HG02798 (cell line): ENCODE measurements around the gene ZFC3H1.
A peak's percentile ranks its signal among the peaks of the same experiment; 100 is the strongest.
"Not testable (repeated sequence)": the region's sequence is repeated elsewhere in the genome, so short reads cannot be mapped to it uniquely, and the experiment has no call there.

Source experiments
- ATAC-seq: cut with Tn5 transposase; IDR thresholded peaks from one replicate; pipeline ENCODE4 v1.9.1; 2021; ENCODE audit warnings: mild to moderate bottlenecking; ENCODE audit not compliant: unreplicated experiment, poor library complexity

The ZFC3H1 gene

GRCh38 chr12:71663561-71664410 is at the start of gene ZFC3H1, which contains the start of gene THAP2:
Gene ZFC3H1 (minus strand): TSS chr12:71663848. CDS start chr12:71663610, 238 bp downstream.
Gene THAP2 (plus strand): TSS chr12:71664301. CDS start chr12:71664510, 209 bp downstream.
- ATAC-seq = peak; percentile 93

GRCh38 chr12:71710276-71711125 is 46.9 kb upstream of the ZFC3H1 start:
- ATAC-seq = no peak

GRCh38 chr12:71708658-71709057 is 45.0 kb upstream of the ZFC3H1 start:
- ATAC-seq = no peak

DNA sequence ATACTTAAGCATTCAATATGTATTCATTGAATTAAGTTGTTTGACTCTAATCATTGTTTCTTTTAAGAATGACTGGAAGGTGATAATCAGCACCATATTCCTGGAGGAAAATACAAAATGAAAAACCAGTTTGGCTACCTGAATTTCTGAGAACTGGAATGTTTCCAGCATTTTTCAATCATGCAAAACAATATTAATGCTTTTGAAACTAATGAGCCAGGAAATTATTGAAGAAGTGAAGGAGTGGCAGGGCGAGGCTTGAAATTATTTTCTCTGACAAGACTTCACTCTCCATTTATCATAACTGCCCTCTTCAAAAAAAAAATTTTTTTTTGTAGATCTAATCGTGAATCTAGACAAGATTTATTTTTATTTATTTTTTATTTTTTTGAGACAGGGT is 41.3 kb upstream of the ZFC3H1 start:
- no peak for ATAC-seq

DNA sequence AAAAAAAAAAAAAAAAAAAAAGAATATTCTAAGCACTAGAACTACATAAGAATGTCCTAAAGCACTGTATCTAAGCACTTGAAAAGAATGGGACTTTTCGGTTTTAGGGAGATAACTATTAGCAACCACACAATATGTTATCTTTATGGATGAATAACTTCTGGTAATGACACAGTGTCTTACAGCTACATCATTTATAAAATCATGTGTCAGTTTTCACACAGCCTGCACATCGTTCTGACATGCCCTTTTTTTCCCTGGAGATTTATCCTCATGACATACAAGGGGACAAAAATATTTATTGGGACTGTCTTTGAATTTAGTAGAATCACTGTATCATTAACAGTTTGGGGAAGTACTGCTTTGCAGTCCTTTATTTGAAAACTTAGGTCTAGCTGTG is 39.6 kb upstream of the ZFC3H1 start:
- no peak for ATAC-seq

DNA sequence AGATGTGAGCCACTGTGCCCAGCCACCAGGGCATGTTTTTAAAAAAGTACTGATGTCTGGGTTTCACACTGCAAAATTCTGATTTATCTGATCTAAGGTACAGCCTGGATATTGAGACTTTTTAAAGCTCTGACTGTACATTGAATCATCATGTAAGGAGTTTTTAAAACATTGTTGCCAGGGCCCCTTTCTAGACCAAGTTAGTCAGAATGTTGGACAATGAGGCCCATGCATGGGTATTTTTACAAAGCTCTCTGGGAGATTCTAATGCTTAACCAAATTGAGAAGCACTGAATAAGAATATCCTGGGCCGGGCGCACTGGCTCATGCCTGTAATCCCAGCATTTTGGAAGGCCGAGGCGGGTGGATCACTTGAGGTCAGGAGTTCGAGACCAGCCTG is 38.9 kb upstream of the ZFC3H1 start:
- no peak for ATAC-seq

- ATAC-seq = not testable (repeated sequence)
Measured at GRCh38 chr12:71702181-71702580, 38.5 kb upstream of the ZFC3H1 start.

DNA sequence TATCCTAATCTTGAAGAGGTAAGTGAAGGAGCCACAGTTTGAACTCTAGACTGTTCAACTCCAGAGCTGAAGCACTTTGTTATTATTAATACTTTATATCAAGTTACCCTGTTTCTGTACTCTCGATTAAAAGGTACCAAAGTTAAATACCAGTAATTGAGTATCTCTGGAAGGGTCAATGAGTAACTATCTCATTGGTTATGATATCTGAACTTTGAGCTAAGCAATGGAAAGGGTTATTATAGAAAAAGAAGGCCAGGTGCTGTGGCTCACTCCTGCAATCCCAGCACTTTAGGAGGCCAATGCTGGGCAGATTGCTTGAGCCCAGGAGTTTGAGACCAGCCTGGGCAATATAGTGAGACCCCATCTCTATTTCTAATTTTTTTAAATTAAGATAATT is 32.1 kb upstream of the ZFC3H1 start:
- ATAC-seq = no peak

DNA sequence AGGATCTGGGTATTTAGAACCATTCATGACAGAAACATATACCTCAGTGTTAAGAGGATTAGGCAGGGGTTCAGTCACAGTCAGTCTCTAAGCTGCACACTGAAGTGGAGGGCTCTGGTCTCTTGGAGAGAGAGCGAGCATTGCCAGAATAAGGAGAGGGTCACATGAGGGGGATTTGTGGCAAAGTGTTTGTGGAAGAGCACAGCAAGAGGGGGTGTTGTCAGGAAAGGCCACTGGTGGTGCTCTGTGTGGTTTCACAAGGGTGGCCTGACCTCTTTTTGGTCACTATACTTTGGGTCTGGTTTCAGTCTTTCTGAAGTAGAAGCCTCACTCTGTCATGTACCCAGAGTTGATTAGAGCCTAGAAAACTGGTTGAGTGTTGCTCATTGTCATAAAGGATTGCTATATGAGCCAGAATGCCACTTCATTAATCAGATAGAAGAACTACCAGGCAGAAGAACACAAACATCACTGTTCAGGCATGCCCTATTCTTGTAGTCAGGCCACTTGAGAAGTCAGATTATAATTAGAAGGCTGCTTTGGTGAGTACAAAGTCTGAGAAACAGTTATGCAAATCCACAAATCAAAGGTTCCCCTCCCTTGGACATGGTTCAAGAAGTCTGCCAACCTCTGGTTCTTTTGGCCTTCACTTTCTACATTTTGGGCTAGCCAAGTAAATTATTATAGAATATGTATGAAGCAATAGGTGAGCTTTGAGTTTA is 30.6 kb upstream of the ZFC3H1 start:
- ATAC-seq = peak; percentile 92

- ATAC-seq = peak; percentile 11
Measured at GRCh38 chr12:71693651-71694050, 30.0 kb upstream of the ZFC3H1 start.

DNA sequence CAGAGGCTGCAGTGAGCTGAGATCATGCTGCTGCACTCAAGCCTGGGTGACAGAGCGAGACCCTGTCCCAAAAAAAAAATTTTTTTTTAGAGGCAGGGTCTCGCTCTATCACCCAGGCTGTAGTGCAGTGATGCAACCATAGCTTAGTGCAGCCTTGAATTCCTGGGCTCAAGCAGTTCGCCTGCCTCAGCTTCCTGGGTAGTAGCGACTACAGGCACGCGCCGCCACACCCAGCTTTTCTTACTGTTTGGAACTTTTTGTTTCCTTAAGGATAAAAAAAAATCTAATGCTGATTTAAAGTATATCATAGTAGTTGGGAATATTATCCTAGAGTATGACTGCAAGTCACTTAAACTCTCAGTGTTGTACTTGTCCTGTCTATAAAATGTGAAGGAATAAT is 29.5 kb upstream of the ZFC3H1 start:
- ATAC-seq = no peak

GRCh38 chr12:71691504-71692129 is 28.0 kb upstream of the ZFC3H1 start:
- no peak for ATAC-seq

DNA sequence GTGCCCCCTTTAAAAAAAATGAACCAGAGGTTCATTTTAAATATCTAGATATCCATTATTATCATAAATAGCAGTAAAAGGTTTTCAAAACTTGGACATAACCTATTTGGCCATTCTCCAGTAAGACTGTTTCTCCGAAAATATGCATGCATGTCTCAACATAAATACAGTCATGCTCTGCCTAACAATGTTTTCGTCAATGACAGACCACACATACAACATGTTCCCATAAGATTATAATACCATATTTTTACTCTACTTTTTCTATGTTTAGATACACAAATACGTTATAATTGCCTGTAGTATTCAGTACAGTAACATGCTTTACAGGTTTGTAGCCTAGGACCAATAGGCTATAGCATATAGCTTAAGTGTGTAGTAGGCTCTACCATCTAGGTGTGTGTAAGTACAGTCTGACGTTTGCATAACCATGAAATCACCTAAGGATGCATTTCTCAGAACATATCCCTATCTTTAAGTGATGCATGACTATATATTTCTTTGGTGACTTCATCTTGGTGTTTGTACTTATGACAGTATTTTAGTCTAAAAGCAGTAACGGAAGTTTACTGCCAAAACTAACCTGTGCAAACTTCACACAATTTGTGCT is 25.4 kb upstream of the ZFC3H1 start:
- ATAC-seq = no peak

DNA sequence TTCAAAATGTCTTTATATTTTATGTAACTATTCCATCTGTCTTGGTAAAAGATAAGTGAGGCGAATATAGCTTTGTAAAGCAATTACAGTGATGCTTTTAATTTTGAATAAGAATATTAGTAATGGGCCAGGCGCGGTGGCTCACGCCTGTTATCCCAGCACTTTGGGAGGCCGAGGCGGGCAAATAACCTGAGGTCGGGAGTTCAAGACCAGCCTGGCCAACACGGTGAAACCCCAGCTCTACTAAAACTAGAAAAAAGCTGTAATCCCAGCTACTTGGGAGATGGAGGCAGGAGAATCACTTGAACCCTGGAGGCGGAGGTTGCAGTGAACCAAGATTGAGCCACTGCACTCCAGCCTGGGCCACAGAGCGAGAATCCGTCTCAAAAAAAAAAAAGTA is 23.5 kb upstream of the ZFC3H1 start:
- ATAC-seq = not testable (repeated sequence)

- ATAC-seq = no peak
Measured at GRCh38 chr12:71686658-71687025, 23.0 kb upstream of the ZFC3H1 start.

DNA sequence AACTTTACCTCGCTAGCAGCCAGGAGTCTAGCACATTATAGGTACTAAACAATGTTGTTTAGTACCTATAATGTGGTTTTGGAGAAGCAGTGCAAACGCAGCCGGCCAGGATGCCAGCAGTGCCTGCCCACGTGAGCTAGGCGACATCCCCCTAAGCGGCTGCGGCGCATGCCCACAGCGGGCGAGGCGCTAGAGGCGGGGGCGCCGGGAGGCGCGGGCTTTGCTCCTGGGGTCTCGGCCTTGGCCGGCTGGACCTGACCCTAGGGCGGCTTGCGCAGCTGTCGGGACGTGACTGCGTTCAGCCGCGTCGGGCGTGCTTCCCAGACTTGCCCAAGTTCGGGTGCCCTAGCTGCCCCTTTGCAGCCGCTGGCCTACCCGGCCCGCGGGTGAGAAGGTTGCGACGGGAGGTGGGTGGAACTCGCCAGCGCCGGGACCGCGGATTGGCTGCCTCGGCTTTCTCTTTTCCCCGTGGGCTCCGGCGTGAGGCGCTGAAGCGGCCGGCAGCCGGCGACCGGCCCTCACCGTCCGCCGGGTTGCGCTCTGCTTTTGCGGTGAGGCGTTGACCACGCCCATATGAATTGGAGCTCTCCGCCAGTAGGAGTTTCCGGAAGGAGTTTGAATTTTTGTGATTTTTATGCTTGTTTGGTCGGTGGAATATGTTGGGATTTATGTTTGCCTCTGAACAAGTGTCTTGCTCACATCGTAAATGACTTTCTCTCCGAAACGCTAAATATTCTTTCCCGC is 22.4 kb upstream of the ZFC3H1 start, which contains the start of gene TMEM19:
Gene TMEM19 (plus strand): TSS at position 169 of the 744 bp plus-strand sequence. CDS start 599 bp downstream, outside the sequence.
- ATAC-seq = peak; percentile 93

GRCh38 chr12:71685312-71685906 is 21.8 kb upstream of the ZFC3H1 start:
- ATAC-seq = no peak

- no peak for ATAC-seq
Measured at GRCh38 chr12:71684081-71684480, 20.4 kb upstream of the ZFC3H1 start.

GRCh38 chr12:71683633-71684032 is 20.0 kb upstream of the ZFC3H1 start:
- ATAC-seq = no peak
